ENCODE results near the gene SMDT1. TPM values are rescaled to one million over a fixed set of nuclear protein-coding genes. Genes with fewer than 3 reads are reported as not detected.
"Not testable (repeated sequence)": the region's sequence is repeated elsewhere in the genome, so short reads cannot be mapped to it uniquely, and the experiment has no call there.

The SMDT1 gene
- total RNA-seq, 6 experiments from 2014 or later = 6.7 to 78.1 (median 60.9) TPM

DNA sequence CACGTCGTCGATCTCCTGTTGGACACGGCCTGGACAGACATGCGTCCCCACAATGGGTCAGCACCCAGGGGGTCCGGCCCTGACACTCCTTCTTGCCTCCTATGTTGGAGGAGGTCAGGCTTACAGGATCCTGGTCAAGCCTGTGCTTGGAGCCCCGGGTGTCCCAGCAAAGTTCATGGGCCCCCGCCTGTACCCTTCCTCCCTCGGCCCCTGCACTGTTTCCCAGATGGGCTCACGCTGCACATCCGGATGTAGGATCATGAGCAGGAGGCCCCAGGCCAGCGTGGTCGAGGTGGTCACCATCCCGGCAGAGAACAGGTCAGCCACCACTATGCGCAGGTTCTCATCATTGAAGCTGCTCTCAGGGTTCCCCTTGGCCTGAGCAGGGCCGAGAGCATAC is 48.1 kb downstream of the SMDT1 start:
- WGBS (ENCODE audit: insufficient coverage, low coverage, low lambda C conversion rate, missing lambda C conversion rate) = 92% methylated on average over 5 of the region's 16 CpGs
- Histone ChIP-seq H3K27ac (no peak overlapping the region), H3K9me3 (no peaks in the 10 kb centered on the region), H3K36me3 (peaks cover 0 to 19% (median 7%) of the 10 kb centered on the region in 4 donors), H3K27me3 (no peaks in the 10 kb centered on the region), H3K4me1 (peaks cover 0 to 20% (median 6%) of the 10 kb centered on the region in 4 donors), H3K4me3 (no peak overlapping the region)
- intact Hi-C loops (cut with DNase I) = no loop called here
- ATAC-seq = no peak
- DNase-seq = no peak
- TF ChIP-seq, protein P1, sequence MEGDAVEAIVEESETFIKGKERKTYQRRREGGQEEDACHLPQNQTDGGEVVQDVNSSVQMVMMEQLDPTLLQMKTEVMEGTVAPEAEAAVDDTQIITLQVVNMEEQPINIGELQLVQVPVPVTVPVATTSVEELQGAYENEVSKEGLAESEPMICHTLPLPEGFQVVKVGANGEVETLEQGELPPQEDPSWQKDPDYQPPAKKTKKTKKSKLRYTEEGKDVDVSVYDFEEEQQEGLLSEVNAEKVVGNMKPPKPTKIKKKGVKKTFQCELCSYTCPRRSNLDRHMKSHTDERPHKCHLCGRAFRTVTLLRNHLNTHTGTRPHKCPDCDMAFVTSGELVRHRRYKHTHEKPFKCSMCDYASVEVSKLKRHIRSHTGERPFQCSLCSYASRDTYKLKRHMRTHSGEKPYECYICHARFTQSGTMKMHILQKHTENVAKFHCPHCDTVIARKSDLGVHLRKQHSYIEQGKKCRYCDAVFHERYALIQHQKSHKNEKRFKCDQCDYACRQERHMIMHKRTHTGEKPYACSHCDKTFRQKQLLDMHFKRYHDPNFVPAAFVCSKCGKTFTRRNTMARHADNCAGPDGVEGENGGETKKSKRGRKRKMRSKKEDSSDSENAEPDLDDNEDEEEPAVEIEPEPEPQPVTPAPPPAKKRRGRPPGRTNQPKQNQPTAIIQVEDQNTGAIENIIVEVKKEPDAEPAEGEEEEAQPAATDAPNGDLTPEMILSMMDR (IDR thresholded peaks at IDR 0.05) = no peak
- TF ChIP-seq POLR2A (IDR thresholded peaks at IDR 0.05) = no peak

DNA sequence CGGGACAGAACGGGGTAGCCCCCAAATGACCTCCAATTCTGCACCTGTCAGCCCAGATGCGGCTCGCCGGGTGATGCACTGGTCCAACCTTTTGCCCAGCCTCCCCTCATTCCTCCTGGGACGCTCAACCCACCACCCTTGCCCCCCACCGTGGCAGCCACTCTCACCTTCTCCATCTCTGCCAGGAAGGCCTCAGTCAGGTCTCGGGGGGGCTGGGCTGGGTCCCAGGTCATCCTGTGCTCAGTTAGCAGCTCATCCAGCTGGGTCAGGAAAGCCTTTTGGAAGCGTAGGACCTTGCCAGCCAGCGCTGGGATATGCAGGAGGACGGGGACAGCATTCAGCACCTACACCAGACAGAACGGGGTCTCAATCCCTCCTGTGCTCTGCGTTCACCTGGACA is 48.5 kb downstream of the SMDT1 start:
- H3K9me3 ChIP-seq; H3K27me3 ChIP-seq; H3K27ac ChIP-seq; DNase-seq; intact Hi-C loops (cut with DNase I); ATAC-seq: not testable (repeated sequence)
- WGBS (ENCODE audit: insufficient coverage, low coverage, low lambda C conversion rate, missing lambda C conversion rate) = no CpG with 5 or more reads among the region's 13 CpGs
- Histone ChIP-seq H3K4me3 (peak overlapping the region in 2 of 3 donors; percentile 77 to 80), H3K36me3 (peaks cover 0 to 19% (median 7%) of the 10 kb centered on the region in 4 donors), H3K4me1 (peaks cover 0 to 20% (median 6%) of the 10 kb centered on the region in 4 donors)

DNA sequence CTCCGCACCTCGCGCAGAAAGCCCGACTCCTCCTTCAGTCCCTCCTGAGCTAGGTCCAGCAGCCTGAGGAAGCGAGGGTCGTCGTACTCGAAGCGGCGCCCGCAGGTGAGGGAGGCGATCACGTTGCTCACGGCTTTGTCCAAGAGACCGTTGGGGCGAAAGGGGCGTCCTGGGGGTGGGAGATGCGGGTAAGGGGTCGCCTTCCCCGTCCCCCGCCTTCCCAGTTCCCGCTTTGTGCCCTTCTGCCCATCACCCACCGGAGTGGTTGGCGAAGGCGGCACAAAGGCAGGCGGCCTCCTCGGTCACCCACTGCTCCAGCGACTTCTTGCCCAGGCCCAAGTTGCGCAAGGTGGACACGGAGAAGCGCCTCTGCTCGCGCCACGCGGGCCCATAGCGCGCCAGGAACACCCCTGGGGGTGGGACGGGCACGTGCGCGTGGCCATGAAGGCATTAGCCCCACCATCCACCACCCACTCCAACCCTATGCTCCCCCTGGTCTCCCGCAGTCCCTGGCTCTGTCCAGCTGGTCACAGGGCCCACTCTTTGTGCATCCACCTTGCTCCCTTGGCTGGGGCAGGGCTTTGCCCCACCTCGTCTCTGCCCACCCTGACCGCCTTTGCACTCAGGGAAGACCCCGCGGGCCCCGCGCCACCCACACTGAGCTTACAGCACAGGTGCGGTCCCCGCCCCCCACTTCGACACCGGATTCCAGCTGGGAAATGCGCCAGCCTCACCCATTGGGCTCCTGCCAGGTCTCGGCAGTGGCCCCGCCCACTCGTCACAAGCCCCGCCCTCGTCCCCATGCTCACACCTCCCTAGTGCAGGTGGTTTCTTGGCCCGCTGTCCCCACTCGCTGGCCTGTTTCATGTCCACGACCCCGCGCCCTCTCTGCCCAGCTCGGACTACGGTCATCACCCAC is 49.5 kb downstream of the SMDT1 start:
- Histone ChIP-seq H3K27ac (peak overlapping the region in 1 of 3 donors; percentile 71), H3K36me3 (peaks cover 0 to 19% (median 7%) of the 10 kb centered on the region in 4 donors), H3K4me3 (peak overlapping the region; percentile 44 to 80 (median 77)), H3K4me1 (peaks cover 0 to 20% (median 6%) of the 10 kb centered on the region in 4 donors)
- 35% methylated on average over 20 of the region's 65 CpGs for WGBS (ENCODE audit: insufficient coverage, low coverage, low lambda C conversion rate, missing lambda C conversion rate)
- intact Hi-C loops (cut with DNase I); H3K9me3 ChIP-seq; H3K27me3 ChIP-seq: not testable (repeated sequence)
- TF ChIP-seq POLR2A (IDR thresholded peaks at IDR 0.05) = peak; percentile 10
- DNase-seq (peak; percentile 80 to 87 (median 86)), ATAC-seq (peak; percentile 59 to 64 (median 62))

DNA sequence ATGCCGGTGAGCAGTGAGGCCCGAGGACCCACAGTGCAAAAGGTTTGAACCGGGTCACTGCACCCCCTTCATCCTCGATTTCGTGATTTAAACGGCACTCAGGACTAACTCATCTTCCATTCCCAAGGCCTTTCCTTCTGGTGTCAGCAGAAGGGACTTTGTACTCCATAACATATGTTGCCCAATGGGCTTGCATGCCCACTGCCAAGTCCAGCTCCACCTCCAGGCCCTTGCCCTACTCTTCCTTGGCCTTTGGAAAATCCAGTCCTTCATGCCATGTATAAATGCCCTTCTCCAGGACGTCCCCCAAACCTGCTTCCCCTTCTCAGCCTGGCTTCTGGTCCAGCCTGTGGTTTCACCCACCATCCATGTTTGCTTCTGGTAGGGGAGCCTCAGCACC is 50.7 kb downstream of the SMDT1 start:
- H3K27me3 ChIP-seq; DNase-seq; intact Hi-C loops (cut with DNase I); H3K9me3 ChIP-seq: not testable (repeated sequence)
- H3K4me3 ChIP-seq = peak overlapping the region; percentile 36 to 72 (median 65)
- peak; percentile 47 to 56 (median 52) for ATAC-seq
- 0% methylated on average over 1 of the region's 7 CpGs for WGBS (ENCODE audit: insufficient coverage, low coverage, low lambda C conversion rate, missing lambda C conversion rate)
- peaks cover 0 to 19% (median 7%) of the 10 kb centered on the region in 4 donors for H3K36me3 ChIP-seq
- H3K4me1 ChIP-seq = peaks cover 0 to 20% (median 6%) of the 10 kb centered on the region in 4 donors
- peak overlapping the region; percentile 67 to 81 (median 70) for H3K27ac ChIP-seq

DNA sequence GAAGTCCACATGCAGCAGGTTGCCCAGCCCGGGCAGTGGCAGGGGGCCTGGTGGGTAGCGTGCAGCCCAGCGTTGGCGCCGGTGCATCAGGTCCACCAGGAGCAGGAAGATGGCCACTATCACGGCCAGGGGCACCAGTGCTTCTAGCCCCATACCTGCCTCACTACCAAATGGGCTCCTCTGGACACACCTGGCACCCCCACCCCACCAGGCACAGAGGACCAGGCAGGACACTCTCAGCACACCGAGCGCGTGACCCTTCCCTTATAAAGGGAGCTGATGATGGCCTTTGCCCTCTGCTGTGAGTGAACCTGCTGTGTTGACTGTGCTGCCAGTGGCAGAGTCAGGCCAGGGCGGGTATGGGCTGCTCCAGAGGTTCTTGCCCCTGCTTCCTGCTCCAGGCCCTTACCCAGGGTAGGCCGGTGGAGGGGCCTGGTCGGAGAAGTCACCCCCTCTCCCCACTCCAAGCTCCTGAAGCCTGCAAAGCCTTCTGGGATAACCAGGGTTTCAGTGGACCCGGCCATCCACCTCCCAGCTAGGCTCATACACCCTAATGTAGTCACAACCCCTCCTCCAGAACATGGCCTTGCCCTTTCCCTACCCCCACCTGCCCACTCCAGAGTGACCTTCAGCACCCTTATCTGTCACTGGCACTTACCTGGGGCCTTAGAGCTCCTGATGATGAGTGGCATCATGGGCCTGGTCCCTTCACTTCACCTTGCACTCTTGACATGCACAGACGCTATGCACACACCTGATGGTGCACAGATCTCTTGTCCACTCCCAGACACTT is 51.3 kb downstream of the SMDT1 start, which contains the start of gene CYP2D6:
Gene CYP2D6, minus strand, starts transcription at position 172 of the 793 bp plus-strand sequence. Its CDS starts 19 bp downstream, at position 153.
- H3K9me3 ChIP-seq; intact Hi-C loops (cut with DNase I); H3K27me3 ChIP-seq: not testable (repeated sequence)
- ATAC-seq (peak; percentile 71 to 83 (median 76)), DNase-seq (peak; percentile 85 to 98 (median 94))
- peak; percentile 93 for TF ChIP-seq POLR2A (IDR thresholded peaks at IDR 0.05)
- WGBS (ENCODE audit: insufficient coverage, low coverage, low lambda C conversion rate, missing lambda C conversion rate) = 27% methylated on average over 3 of the region's 14 CpGs
- peaks cover 0 to 17% (median 7%) of the 10 kb centered on the region in 4 donors for H3K36me3 ChIP-seq
- H3K27ac ChIP-seq = peak within 1 kb of the TSS; percentile 67 to 81 (median 70)
- H3K4me3 ChIP-seq = peak within 1 kb of the TSS; percentile 44 to 80 (median 77)
- peaks cover 0 to 20% (median 6%) of the 10 kb centered on the region in 4 donors for H3K4me1 ChIP-seq

DNA sequence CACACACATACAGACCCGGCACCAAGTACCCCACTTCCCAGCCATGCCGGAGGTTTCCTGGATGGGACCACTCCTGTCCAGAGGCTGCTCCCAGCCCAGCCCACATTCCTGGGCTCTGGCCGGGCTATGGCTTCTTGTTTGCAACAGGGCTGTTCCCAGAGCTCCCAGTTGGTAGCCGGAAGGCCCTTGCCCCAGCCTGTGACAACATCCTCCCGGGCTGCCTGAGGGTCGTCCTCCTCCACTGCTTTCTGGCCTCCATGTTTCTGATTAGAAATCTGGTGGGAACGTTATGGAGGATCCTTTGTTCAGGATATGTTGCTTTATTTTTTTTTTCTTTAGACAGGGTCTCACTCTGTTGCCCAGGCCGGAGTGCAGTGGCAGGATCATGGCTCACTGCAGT is 52.1 kb downstream of the SMDT1 start:
- intact Hi-C loops (cut with DNase I) = no loop called here
- 29% methylated on average over 8 of the region's 8 CpGs for WGBS (ENCODE audit: insufficient coverage, low coverage, low lambda C conversion rate, missing lambda C conversion rate)
- Histone ChIP-seq H3K36me3 (peaks cover 0 to 14% (median 7%) of the 10 kb centered on the region in 4 donors), H3K9me3 (no peaks in the 10 kb centered on the region), H3K4me1 (peaks cover 0 to 20% (median 6%) of the 10 kb centered on the region in 4 donors), H3K27me3 (no peaks in the 10 kb centered on the region), H3K27ac (peak overlapping the region in 1 of 3 donors; percentile 67), H3K4me3 (no peak overlapping the region)
- no peak for TF ChIP-seq POLR2A (IDR thresholded peaks at IDR 0.05)
- TF ChIP-seq, protein P1 (IDR thresholded peaks at IDR 0.05) = no peak
- peak in 2 of 3 donors; percentile 62 to 78 for DNase-seq
- peak in 2 of 4 donors; percentile 1 to 3 for ATAC-seq

Data from right lobe of liver (tissue), 6 donors.